Activated CD8-positive, alpha-beta T cell treated with anti-CD3 and anti-CD28 coated beads, Interleukin-2, amount 10 ng/mL, durations not matched to agents 7 days and 5 days (primary cell): ENCODE measurements around the gene MXI1. TPM values are rescaled to one million over a fixed set of nuclear protein-coding genes. Genes with fewer than 3 reads are reported as not detected.

Experiments used
- ATAC-seq: fragments of 150-1000 bp; cut with Tn5 transposase; one replicate; pipeline ENCODE4 v1.10.0; 2021; ENCODE audit warnings: moderate library complexity
- CTCF ChIA-PET: fragments of 350-600 bp; sonication (Branson Sonifier 250); formaldehyde crosslinking; loops from one replicate; lab custom pipeline; 2021; ENCODE audit warnings: antibody characterized with exemption; lab: Charles Lee
- POLR2A ChIA-PET: fragments of 350-600 bp; sonication (Branson Sonifier 250); formaldehyde crosslinking; loops from one replicate; lab custom pipeline; 2021; ENCODE audit warnings: antibody characterized with exemption; lab: Charles Lee
- DNase-seq: peaks from one replicate; pipeline ENCODE4 v3.0.0-alpha.2; 2020
- H3K27ac Mint-ChIP-seq: one replicate; pipeline ENCODE4 v1.8.0; 2021; ENCODE audit warnings: mild to moderate bottlenecking, mixed read lengths
- H3K27me3 Mint-ChIP-seq: one replicate; pipeline ENCODE4 v1.8.0; 2021; ENCODE audit warnings: low read depth, mixed read lengths
- H3K36me3 Mint-ChIP-seq: one replicate; pipeline ENCODE4 v1.8.0; 2021; ENCODE audit warnings: low read depth, mixed read lengths
- H3K4me1 Mint-ChIP-seq: one replicate; pipeline ENCODE4 v1.8.0; 2021; ENCODE audit warnings: low read depth, mixed read lengths
- H3K4me3 Mint-ChIP-seq: one replicate; pipeline ENCODE4 v1.8.0; 2021; ENCODE audit warnings: mild to moderate bottlenecking, mixed read lengths
- H3K9me3 Mint-ChIP-seq: one replicate; pipeline ENCODE4 v1.8.0; 2022; ENCODE audit warnings: mixed read lengths; ENCODE audit not compliant: insufficient read depth
- total RNA-seq, 2 experiments: library from RNA; stranded (reverse); gene quantifications; one replicate each; pipeline ENCODE4 v1.2.3, GENCODE V29; 2021

Gene MXI1
- total RNA-seq, 2 experiments from 2014 or later, result 11.3 to 12.3 TPM

- ATAC-seq (no peak), DNase-seq (peak; percentile 11)
- peaks cover 16% of the 10 kb centered on the region for H3K4me1 Mint-ChIP-seq
- CTCF ChIA-PET, result no interaction called here
- no peaks in the 10 kb centered on the region for H3K36me3 Mint-ChIP-seq
- POLR2A ChIA-PET, result no interaction called here
- no peak overlapping the region for H3K4me3 Mint-ChIP-seq
- no peaks in the 10 kb centered on the region for H3K9me3 Mint-ChIP-seq
- H3K27ac Mint-ChIP-seq, result no peak overlapping the region
- H3K27me3 Mint-ChIP-seq, result peaks cover 63% of the 10 kb centered on the region
Measured at GRCh38 chr10:110169586-110169985, 37.8 kb upstream of the MXI1 start.

- Mint-ChIP-seq H3K27me3 (peaks cover 65% of the 10 kb centered on the region), H3K4me3 (no peak overlapping the region), H3K36me3 (no peaks in the 10 kb centered on the region), H3K27ac (no peak overlapping the region), H3K4me1 (peaks cover 16% of the 10 kb centered on the region), H3K9me3 (no peaks in the 10 kb centered on the region)
- POLR2A ChIA-PET, result no interaction called here
- CTCF ChIA-PET, result no interaction called here
- ATAC-seq, result no peak
- no peak for DNase-seq
Measured at GRCh38 chr10:110170142-110170971, 37.0 kb upstream of the MXI1 start.

GRCh38 chr10:110171032-110171431, 36.4 kb upstream of the MXI1 start:
- CTCF ChIA-PET, result no interaction called here
- Mint-ChIP-seq H3K36me3 (no peaks in the 10 kb centered on the region), H3K4me1 (peaks cover 19% of the 10 kb centered on the region), H3K27ac (no peak overlapping the region), H3K4me3 (no peak overlapping the region), H3K9me3 (no peaks in the 10 kb centered on the region), H3K27me3 (peaks cover 65% of the 10 kb centered on the region)
- DNase-seq, result no peak
- ATAC-seq, result no peak
- POLR2A ChIA-PET, result no interaction called here

- H3K4me3 Mint-ChIP-seq, result no peak overlapping the region
- peaks cover 67% of the 10 kb centered on the region for H3K27me3 Mint-ChIP-seq
- H3K36me3 Mint-ChIP-seq, result no peaks in the 10 kb centered on the region
- no peak overlapping the region for H3K27ac Mint-ChIP-seq
- no peaks in the 10 kb centered on the region for H3K9me3 Mint-ChIP-seq
- ATAC-seq (no peak), DNase-seq (no peak)
- H3K4me1 Mint-ChIP-seq, result peaks cover 23% of the 10 kb centered on the region
- ChIA-PET CTCF (no interaction called here), POLR2A (no interaction called here)
Measured at GRCh38 chr10:110172155-110172554, 35.2 kb upstream of the MXI1 start.

- Mint-ChIP-seq H3K27ac (no peak overlapping the region), H3K4me1 (peaks cover 10% of the 10 kb centered on the region), H3K27me3 (peaks cover 60% of the 10 kb centered on the region), H3K36me3 (no peaks in the 10 kb centered on the region), H3K9me3 (no peaks in the 10 kb centered on the region), H3K4me3 (no peak overlapping the region)
- ChIA-PET POLR2A (no interaction called here), CTCF (interaction anchor here (0.6 to 1.0 kb wide), 2 partner anchors 125 to 290 kb away, joined by 3 read pairs; no protein-coding TSS in a partner anchor)
- ATAC-seq, result no peak
- no peak for DNase-seq
Measured at GRCh38 chr10:110174201-110174600, 33.2 kb upstream of the MXI1 start.

GRCh38 chr10:110174816-110175215, 32.6 kb upstream of the MXI1 start:
- H3K36me3 Mint-ChIP-seq, result no peaks in the 10 kb centered on the region
- ATAC-seq (no peak), DNase-seq (no peak)
- no peak overlapping the region for H3K4me3 Mint-ChIP-seq
- ChIA-PET POLR2A (no interaction called here), CTCF (no interaction called here)
- peaks cover 58% of the 10 kb centered on the region for H3K27me3 Mint-ChIP-seq
- no peak overlapping the region for H3K27ac Mint-ChIP-seq
- H3K9me3 Mint-ChIP-seq, result no peaks in the 10 kb centered on the region
- H3K4me1 Mint-ChIP-seq, result peaks cover 10% of the 10 kb centered on the region

- CTCF ChIA-PET, result no interaction called here
- H3K27me3 Mint-ChIP-seq, result peaks cover 55% of the 10 kb centered on the region
- H3K4me1 Mint-ChIP-seq, result peaks cover 10% of the 10 kb centered on the region
- POLR2A ChIA-PET, result no interaction called here
- no peaks in the 10 kb centered on the region for H3K36me3 Mint-ChIP-seq
- ATAC-seq (no peak), DNase-seq (no peak)
- H3K9me3 Mint-ChIP-seq, result no peaks in the 10 kb centered on the region
- H3K27ac Mint-ChIP-seq, result no peak overlapping the region
- no peak overlapping the region for H3K4me3 Mint-ChIP-seq
Measured at GRCh38 chr10:110175406-110175805, 32.0 kb upstream of the MXI1 start.

GRCh38 chr10:110176141-110177030, 31.0 kb upstream of the MXI1 start:
- H3K4me3 Mint-ChIP-seq, result no peak overlapping the region
- H3K9me3 Mint-ChIP-seq, result no peaks in the 10 kb centered on the region
- H3K4me1 Mint-ChIP-seq, result peaks cover 7% of the 10 kb centered on the region
- POLR2A ChIA-PET, result no interaction called here
- CTCF ChIA-PET, result interaction anchor here (0.6 kb wide), 1 partner anchor 163 kb away, joined by 4 read pairs; no protein-coding TSS in a partner anchor
- no peak for DNase-seq
- H3K27ac Mint-ChIP-seq, result no peak overlapping the region
- no peaks in the 10 kb centered on the region for H3K36me3 Mint-ChIP-seq
- ATAC-seq, result peak; percentile 57
- peaks cover 47% of the 10 kb centered on the region for H3K27me3 Mint-ChIP-seq

- Mint-ChIP-seq H3K4me3 (no peak overlapping the region), H3K36me3 (no peaks in the 10 kb centered on the region), H3K9me3 (no peaks in the 10 kb centered on the region), H3K27ac (no peak overlapping the region), H3K27me3 (peaks cover 49% of the 10 kb centered on the region), H3K4me1 (peaks cover 7% of the 10 kb centered on the region)
- ATAC-seq (no peak), DNase-seq (no peak)
- CTCF ChIA-PET, result no interaction called here
- POLR2A ChIA-PET, result no interaction called here
Measured at GRCh38 chr10:110179220-110179619, 28.2 kb upstream of the MXI1 start.

- POLR2A ChIA-PET, result no interaction called here
- DNase-seq, result no peak
Measured at GRCh38 chr10:110181451-110181850, 26.0 kb upstream of the MXI1 start.

GRCh38 chr10:110181911-110182310, 25.5 kb upstream of the MXI1 start:
- ATAC-seq, result no peak
- peaks cover 47% of the 10 kb centered on the region for H3K27me3 Mint-ChIP-seq
- H3K4me3 Mint-ChIP-seq, result no peak overlapping the region
- H3K36me3 Mint-ChIP-seq, result no peaks in the 10 kb centered on the region
- CTCF ChIA-PET, result no interaction called here
- DNase-seq, result no peak
- no peaks in the 10 kb centered on the region for H3K9me3 Mint-ChIP-seq
- no peak overlapping the region for H3K27ac Mint-ChIP-seq
- H3K4me1 Mint-ChIP-seq, result no peaks in the 10 kb centered on the region
- POLR2A ChIA-PET, result no interaction called here

More at GRCh38 chr10:110181451-110181850, 26.0 kb upstream of the MXI1 start:
- peaks cover under 1% of the 10 kb centered on the region for H3K4me1 Mint-ChIP-seq
- H3K4me3 Mint-ChIP-seq, result no peak overlapping the region
- H3K27ac Mint-ChIP-seq, result no peak overlapping the region
- no peak for ATAC-seq
- no peaks in the 10 kb centered on the region for H3K36me3 Mint-ChIP-seq
- CTCF ChIA-PET, result no interaction called here
- H3K27me3 Mint-ChIP-seq, result peaks cover 45% of the 10 kb centered on the region
- no peaks in the 10 kb centered on the region for H3K9me3 Mint-ChIP-seq

GRCh38 chr10:110184398-110184797, 23.0 kb upstream of the MXI1 start:
- H3K27me3 Mint-ChIP-seq, result peaks cover 39% of the 10 kb centered on the region
- no peak overlapping the region for H3K4me3 Mint-ChIP-seq
- ChIA-PET CTCF (no interaction called here), POLR2A (no interaction called here)
- ATAC-seq (no peak), DNase-seq (no peak)
- H3K36me3 Mint-ChIP-seq, result no peaks in the 10 kb centered on the region
- no peaks in the 10 kb centered on the region for H3K4me1 Mint-ChIP-seq
- no peak overlapping the region for H3K27ac Mint-ChIP-seq
- no peaks in the 10 kb centered on the region for H3K9me3 Mint-ChIP-seq
